Measurements from ENCODE around the gene OR5AP2.
"Not testable (repeated sequence)": the region's sequence is repeated elsewhere in the genome, so short reads cannot be mapped to it uniquely, and the experiment has no call there.

DNA sequence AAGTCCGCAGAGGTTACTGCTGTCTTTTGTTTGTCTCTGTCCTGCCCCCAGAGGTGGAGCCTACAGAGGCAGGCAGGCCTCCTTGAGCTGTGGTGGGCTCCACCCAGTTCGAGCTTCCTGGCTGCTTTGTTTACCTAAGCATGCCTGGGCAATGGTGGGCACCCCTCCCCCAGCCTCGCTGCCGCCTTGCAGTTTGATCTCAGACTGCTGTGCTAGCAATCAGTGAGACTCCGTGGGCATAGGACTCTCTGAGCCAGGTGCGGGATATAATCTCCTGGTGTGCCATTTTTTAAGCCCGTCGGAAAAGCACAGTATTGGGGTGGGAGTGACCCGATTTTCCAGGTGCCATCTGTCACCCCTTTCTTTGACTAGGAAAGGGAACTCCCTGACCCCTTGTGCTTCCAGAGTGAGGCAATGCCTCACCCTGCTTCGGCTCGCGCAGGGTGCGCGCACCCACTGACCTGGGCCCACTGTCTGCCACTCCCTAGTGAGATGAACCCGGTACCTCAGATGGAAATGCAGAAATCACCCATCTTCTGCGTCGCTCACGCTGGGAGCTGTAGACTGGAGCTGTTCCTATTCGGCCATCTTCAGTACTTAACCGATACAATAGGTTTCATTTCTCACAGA lies 50.0 kb downstream of the OR5AP2 start:
- TF ChIP-seq EZH2 (optimal IDR thresholded peaks at IDR 0.05; ENCODE audit: low read depth, low read length); EZH2phosphoT487 (IDR thresholded peaks at IDR 0.05; ENCODE audit: low read length): not testable (repeated sequence)
- TF ChIP-seq, protein P1, sequence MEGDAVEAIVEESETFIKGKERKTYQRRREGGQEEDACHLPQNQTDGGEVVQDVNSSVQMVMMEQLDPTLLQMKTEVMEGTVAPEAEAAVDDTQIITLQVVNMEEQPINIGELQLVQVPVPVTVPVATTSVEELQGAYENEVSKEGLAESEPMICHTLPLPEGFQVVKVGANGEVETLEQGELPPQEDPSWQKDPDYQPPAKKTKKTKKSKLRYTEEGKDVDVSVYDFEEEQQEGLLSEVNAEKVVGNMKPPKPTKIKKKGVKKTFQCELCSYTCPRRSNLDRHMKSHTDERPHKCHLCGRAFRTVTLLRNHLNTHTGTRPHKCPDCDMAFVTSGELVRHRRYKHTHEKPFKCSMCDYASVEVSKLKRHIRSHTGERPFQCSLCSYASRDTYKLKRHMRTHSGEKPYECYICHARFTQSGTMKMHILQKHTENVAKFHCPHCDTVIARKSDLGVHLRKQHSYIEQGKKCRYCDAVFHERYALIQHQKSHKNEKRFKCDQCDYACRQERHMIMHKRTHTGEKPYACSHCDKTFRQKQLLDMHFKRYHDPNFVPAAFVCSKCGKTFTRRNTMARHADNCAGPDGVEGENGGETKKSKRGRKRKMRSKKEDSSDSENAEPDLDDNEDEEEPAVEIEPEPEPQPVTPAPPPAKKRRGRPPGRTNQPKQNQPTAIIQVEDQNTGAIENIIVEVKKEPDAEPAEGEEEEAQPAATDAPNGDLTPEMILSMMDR (IDR thresholded peaks at IDR 0.05; ENCODE audit: low read length): not testable (repeated sequence)

All from MM.1S (cell line).